ENCODE data around the gene DCUN1D3.

The DCUN1D3 gene

DNA sequence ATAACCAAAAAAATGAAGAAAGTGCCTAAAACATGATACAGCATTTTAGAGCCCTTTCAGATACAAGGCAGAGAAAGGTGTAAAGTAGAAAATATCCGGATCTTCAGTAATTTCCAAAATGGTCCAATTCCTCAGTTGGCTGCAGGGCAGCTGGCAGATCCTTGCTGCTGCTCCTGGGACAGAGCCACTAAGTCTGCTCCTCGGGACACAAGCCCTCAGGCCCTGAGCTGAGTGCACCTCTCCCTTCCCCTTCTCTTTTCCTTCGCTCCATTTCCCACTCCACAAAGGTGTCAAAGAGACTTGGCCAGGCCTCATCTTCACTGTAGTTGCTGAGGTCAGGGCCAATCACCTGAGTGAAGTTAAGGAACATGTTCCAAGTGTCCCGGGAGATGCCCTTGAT, 40.5 kb downstream of the DCUN1D3 start:
- TF ChIP-seq FOXP2 (optimal IDR thresholded peaks at IDR 0.05; ENCODE audit: control extremely low read depth, extremely low read length, insufficient read depth) (no peak), EZH2 (IDR thresholded peaks at IDR 0.05) (no peak), POLR2AphosphoS5 (IDR thresholded peaks at IDR 0.05; ENCODE audit: borderline replicate concordance, low read depth, low read length) (no peak)
- Histone ChIP-seq H3K36me3 (ENCODE audit: insufficient read depth, low read length) (peaks cover 6% of the 10 kb centered on the region; the same call in 1 of the 2 replicates), H3K27ac (no peak overlapping the region), H3K4me3 (no peak overlapping the region), H3K9ac (ENCODE audit: insufficient read length) (no peak overlapping the region), H3K9me3 (ENCODE audit: low read depth, low read length) (no peaks in the 10 kb centered on the region)
- DNase-seq (ENCODE audit: low read depth, low spot score) = no peak

DNA sequence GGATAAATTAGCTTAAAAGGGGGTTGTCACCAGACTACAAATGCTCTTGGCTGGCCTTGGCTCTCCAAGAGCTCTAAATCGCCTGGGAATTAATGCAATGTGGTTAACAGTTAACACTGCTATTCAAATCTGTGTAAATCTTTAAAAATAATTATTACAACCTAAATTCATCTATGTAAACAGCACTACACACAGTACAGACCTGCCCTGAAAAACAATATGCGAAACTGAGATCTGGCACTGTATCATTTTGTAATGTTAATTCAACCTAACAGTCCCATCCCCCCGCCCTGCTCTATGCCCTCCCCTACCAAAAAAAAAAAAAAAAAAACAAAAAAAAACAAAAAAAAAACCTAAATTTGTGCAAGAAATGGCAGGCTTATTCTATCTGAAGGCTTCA, 40.9 kb downstream of the DCUN1D3 start:
- Histone ChIP-seq H3K27ac (no peak overlapping the region), H3K4me3 (no peak overlapping the region), H3K9ac (ENCODE audit: insufficient read length) (no peak overlapping the region), H3K36me3 (ENCODE audit: insufficient read depth, low read length) (peaks cover 6% of the 10 kb centered on the region; the same call in 1 of the 2 replicates), H3K9me3 (ENCODE audit: low read depth, low read length) (no peaks in the 10 kb centered on the region)
- DNase-seq (ENCODE audit: low read depth, low spot score) = no peak
- TF ChIP-seq EZH2 (IDR thresholded peaks at IDR 0.05) = no peak
- no peak for TF ChIP-seq FOXP2 (optimal IDR thresholded peaks at IDR 0.05; ENCODE audit: control extremely low read depth, extremely low read length, insufficient read depth)
- no peak for TF ChIP-seq POLR2AphosphoS5 (IDR thresholded peaks at IDR 0.05; ENCODE audit: borderline replicate concordance, low read depth, low read length)

DNA sequence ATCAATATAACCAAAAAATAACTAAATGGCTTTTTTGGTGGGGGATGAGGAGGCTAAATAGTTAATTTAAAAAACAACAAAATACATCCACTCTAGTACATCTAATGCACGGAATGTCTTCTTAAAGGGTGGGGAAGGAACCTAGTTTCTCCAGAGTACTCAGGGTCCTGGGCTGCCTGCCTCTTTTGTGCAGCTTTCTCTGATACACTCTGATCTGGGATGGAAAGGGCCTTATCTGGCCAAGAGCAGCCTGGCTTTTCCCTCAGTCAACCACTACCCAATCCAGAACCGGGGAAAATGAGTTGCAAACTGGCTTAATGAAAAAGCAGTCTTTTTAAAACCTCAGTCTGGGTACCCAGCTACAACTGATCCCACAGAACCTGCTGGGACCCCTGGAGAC, 42.9 kb downstream of the DCUN1D3 start:
- no peak for TF ChIP-seq FOXP2 (optimal IDR thresholded peaks at IDR 0.05; ENCODE audit: control extremely low read depth, extremely low read length, insufficient read depth)
- no peak for TF ChIP-seq POLR2AphosphoS5 (IDR thresholded peaks at IDR 0.05; ENCODE audit: borderline replicate concordance, low read depth, low read length)
- no peak for TF ChIP-seq EZH2 (IDR thresholded peaks at IDR 0.05)
- H3K27ac ChIP-seq = no peak overlapping the region
- no peak overlapping the region for H3K4me3 ChIP-seq
- no peak for DNase-seq (ENCODE audit: low read depth, low spot score)
- peaks cover 6% of the 10 kb centered on the region; the same call in 1 of the 2 replicates for H3K36me3 ChIP-seq (ENCODE audit: insufficient read depth, low read length)
- no peaks in the 10 kb centered on the region for H3K9me3 ChIP-seq (ENCODE audit: low read depth, low read length)
- H3K9ac ChIP-seq (ENCODE audit: insufficient read length) = no peak overlapping the region

DNA sequence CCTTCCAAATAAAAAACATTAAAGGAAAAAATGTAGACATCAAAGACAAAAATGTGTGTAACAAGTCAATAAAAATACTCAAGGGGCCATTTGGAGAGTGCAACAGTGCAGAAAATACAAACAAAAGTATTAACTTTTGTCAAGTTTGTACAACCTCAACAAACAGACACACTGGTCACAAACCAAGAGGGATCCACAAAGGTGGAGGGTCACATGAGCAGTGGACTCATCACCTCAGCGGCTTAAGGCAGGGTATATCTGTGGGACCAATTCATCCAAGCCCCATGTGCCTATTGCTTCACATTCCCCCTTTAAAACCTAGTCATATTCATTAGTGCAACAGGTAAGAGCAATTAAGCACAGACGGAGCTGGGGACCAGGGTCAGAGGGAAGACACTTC, 45.2 kb downstream of the DCUN1D3 start:
- no peaks in the 10 kb centered on the region for H3K9me3 ChIP-seq (ENCODE audit: low read depth, low read length)
- H3K9ac ChIP-seq (ENCODE audit: insufficient read length) = no peak overlapping the region
- no peak for DNase-seq (ENCODE audit: low read depth, low spot score)
- no peak for TF ChIP-seq POLR2AphosphoS5 (IDR thresholded peaks at IDR 0.05; ENCODE audit: borderline replicate concordance, low read depth, low read length)
- H3K36me3 ChIP-seq (ENCODE audit: insufficient read depth, low read length) = peaks cover 4% of the 10 kb centered on the region; the same call in 1 of the 2 replicates
- H3K27ac ChIP-seq = no peak overlapping the region
- H3K4me3 ChIP-seq = no peak overlapping the region

DNA sequence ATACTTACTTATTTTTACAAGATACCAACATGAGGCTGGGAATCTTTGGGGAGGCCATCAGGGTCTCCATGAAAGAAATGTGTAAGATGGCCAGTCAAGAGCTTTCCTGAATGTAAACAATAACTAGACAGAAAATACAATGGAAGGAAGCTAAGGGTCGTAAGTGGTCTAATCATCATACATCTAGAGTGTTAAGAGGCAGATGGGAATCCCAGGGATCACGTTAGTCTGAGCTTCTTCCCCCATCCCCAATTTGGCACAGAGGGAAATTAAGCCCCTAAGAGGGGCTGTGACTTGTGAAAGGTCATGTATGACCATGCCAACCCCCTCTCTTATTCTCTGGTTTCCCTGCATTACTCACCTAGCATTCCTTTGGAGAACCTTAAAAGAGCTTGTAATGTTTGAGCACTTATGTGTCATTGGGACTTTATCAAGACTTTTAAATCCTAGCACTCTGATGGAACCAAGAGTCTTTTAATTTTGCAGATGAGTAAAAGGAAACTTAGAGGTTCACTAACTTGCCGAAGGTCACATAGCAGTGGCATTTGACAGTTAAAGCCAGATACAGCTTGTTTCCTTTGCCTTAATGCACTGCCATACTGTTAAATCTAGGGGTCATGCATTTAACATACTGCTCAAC, 46.1 kb downstream of the DCUN1D3 start:
- Histone ChIP-seq H3K4me3 (no peak overlapping the region), H3K36me3 (ENCODE audit: insufficient read depth, low read length) (no peaks in the 10 kb centered on the region), H3K9ac (ENCODE audit: insufficient read length) (no peak overlapping the region), H3K9me3 (ENCODE audit: low read depth, low read length) (no peaks in the 10 kb centered on the region), H3K27ac (no peak overlapping the region)
- TF ChIP-seq POLR2AphosphoS5 (IDR thresholded peaks at IDR 0.05; ENCODE audit: borderline replicate concordance, low read depth, low read length) (no peak), FOXP2 (optimal IDR thresholded peaks at IDR 0.05; ENCODE audit: control extremely low read depth, extremely low read length, insufficient read depth) (no peak), EZH2 (IDR thresholded peaks at IDR 0.05) (no peak)
- DNase-seq (ENCODE audit: low read depth, low spot score) = no peak

DNA sequence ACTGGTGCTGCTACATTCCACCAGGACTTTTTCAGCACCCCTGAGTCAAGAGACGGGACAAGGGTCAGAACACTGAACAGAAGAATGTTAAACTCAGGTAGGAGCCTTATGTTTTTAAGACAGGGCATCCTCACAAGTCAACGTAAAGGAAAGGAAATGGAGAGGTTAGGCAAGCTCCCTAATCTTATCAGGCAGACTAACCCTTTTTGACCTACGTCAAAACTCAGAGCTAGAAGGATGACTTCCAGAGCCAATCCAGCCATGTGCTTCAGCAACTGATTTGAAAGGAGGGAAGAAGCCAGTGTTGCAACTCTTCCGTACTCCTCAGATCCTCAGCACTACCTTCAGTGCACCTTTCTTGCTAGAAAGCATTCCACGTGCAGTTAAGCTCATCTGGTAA, 47.0 kb downstream of the DCUN1D3 start:
- no peak for DNase-seq (ENCODE audit: low read depth, low spot score)
- H3K9me3 ChIP-seq (ENCODE audit: low read depth, low read length) = no peaks in the 10 kb centered on the region
- no peak overlapping the region for H3K4me3 ChIP-seq
- H3K36me3 ChIP-seq (ENCODE audit: insufficient read depth, low read length) = no peaks in the 10 kb centered on the region
- no peak overlapping the region for H3K27ac ChIP-seq
- no peak overlapping the region for H3K9ac ChIP-seq (ENCODE audit: insufficient read length)
- no peak for TF ChIP-seq POLR2AphosphoS5 (IDR thresholded peaks at IDR 0.05; ENCODE audit: borderline replicate concordance, low read depth, low read length)
- no peak for TF ChIP-seq FOXP2 (optimal IDR thresholded peaks at IDR 0.05; ENCODE audit: control extremely low read depth, extremely low read length, insufficient read depth)
- TF ChIP-seq EZH2 (IDR thresholded peaks at IDR 0.05) = no peak

DNA sequence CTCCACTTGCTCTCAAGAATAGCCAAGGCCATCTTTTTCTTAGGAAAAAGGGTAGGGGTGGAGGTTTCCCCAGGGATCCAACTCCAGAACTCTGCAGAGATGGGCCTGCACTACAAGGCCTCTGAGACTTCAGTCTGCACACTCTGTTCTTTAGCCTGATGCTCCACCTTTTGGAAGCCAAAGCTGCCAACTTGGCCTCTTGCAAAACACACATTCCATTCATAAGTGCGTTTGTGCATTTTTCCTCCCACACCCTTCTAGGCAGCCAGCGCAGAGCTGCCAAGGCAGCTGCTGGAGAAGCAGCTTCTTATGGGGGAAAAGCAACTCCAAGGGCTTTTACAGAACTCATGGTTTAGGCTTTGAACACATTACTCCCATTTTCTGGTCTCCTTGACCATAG, 48.6 kb downstream of the DCUN1D3 start:
- Histone ChIP-seq H3K36me3 (ENCODE audit: insufficient read depth, low read length) (no peaks in the 10 kb centered on the region), H3K4me3 (no peak overlapping the region), H3K27ac (no peak overlapping the region), H3K9me3 (ENCODE audit: low read depth, low read length) (no peaks in the 10 kb centered on the region), H3K9ac (ENCODE audit: insufficient read length) (no peak overlapping the region)
- TF ChIP-seq FOXP2 (optimal IDR thresholded peaks at IDR 0.05; ENCODE audit: control extremely low read depth, extremely low read length, insufficient read depth) = no peak
- no peak for TF ChIP-seq POLR2AphosphoS5 (IDR thresholded peaks at IDR 0.05; ENCODE audit: borderline replicate concordance, low read depth, low read length)
- no peak for TF ChIP-seq EZH2 (IDR thresholded peaks at IDR 0.05)
- no peak for DNase-seq (ENCODE audit: low read depth, low spot score)

DNA sequence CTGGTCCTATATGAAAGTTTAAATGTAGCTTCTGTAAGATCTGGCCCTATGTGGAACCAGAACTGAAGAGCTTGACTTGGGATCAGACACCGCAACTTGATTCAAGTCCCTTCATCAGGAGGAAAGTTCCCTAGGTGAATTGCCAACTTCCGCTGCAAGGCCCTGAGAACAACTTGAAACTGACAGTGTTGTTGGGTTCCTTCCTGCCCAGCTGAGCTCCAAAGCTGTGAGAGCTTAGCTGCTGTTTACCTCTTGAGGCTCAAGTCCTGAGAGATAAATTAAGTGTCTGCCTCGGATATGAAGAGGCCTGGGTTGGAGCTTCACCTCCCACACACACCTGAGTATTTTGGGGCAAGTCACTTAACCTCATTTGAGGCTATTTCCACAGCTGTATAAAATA, 49.2 kb downstream of the DCUN1D3 start:
- no peaks in the 10 kb centered on the region for H3K36me3 ChIP-seq (ENCODE audit: insufficient read depth, low read length)
- no peak for TF ChIP-seq EZH2 (IDR thresholded peaks at IDR 0.05)
- H3K4me3 ChIP-seq = no peak overlapping the region
- no peak for DNase-seq (ENCODE audit: low read depth, low spot score)
- H3K9me3 ChIP-seq (ENCODE audit: low read depth, low read length) = no peaks in the 10 kb centered on the region
- no peak overlapping the region for H3K9ac ChIP-seq (ENCODE audit: insufficient read length)
- H3K27ac ChIP-seq = no peak overlapping the region

All from SK-N-MC (cell line).